Measurements from ENCODE around the gene AUTS2.

Gene AUTS2

GRCh38 chr7:70694434-70694970 lies 1096.2 kb downstream of the AUTS2 start:
- DNase-seq (ENCODE audit: low read depth in 2 of 2, low spot score in 1 of 2) = no peak

DNA sequence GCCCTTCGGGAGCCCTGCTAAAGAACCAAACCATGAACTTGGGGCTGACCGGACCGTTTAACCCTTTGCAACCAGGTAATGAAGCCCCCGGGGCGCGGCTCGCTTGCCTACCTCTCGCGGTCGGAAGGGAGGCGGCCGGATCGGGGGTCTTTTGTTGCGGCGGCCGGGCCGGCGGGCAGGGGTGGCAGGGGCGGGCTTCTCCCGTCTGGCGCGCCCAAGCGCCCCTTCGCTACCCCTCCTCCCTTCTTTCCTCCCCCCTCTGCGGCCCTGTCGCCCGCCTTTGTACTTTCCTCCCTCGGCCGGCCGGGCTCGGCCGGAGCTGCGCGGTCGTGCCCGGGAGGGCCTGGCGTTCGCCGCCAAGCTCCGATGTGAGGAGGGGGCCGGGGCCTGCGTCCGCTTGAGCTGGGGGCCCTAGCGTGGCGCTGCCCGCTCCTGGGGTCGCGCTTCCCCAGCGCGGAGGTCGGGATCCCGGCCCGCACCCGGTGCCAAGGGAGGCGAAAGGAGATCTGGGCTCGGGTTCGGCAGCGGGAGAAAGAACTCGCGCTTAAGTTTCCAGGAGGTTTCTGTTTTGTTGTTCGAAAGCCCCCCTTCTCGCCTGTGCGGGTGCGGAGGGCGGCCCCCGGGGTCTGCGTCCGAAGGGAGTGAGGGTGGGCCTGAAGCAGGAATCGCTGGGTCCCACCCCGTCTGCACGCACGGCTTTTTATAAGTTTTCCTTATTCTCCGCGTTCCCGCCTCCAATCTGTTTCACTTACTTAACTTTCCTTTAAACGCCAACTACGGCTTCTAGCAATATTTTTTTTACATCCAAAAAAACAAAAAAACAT lies 1096.9 kb downstream of the AUTS2 start:
- no peak for DNase-seq (ENCODE audit: low read depth in 2 of 2, low spot score in 1 of 2)

DNA sequence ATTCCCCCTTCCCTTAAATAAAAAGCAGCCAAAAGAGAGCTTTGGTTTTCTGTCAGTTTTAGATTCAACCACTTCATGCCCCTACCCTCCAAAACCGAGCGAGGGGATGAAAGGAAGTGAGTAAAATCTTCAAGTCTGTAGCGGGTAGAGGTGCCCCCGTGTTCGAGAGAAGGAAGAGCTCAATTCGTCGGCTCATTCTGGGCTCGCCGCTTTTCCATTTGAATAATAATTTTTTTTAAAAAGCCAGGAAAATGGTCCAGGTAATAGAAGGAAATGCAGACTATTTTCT lies 1097.5 kb downstream of the AUTS2 start:
- DNase-seq (ENCODE audit: low read depth in 2 of 2, low spot score in 1 of 2) = no peak

DNA sequence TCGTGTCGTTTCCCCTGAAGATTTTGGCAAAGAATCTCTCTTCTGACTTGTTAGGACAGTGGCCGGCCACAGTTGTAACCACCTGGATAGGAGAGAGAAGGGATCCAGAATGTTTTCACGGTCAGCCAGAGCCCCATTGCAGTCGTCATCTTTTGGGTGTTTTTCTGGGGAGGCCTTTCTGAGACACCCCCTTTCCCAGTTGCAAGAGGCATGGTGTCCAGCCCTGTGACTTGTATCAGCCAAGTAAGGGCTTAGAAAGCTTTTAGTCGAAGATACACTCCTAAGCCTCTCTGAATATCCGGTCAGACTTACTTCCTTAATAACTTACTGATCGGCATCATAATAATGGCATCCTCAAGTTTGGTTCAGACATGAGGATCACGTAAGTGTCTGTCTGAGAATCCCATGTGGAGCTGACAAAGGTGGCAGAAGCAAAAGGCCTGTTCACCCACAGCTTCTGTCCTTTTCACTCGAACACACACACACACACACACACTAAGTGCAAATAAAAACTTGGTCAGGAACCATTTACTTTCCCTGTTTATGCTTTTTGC lies 1098.0 kb downstream of the AUTS2 start:
- no peak for DNase-seq (ENCODE audit: low read depth in 2 of 2, low spot score in 1 of 2)

DNA sequence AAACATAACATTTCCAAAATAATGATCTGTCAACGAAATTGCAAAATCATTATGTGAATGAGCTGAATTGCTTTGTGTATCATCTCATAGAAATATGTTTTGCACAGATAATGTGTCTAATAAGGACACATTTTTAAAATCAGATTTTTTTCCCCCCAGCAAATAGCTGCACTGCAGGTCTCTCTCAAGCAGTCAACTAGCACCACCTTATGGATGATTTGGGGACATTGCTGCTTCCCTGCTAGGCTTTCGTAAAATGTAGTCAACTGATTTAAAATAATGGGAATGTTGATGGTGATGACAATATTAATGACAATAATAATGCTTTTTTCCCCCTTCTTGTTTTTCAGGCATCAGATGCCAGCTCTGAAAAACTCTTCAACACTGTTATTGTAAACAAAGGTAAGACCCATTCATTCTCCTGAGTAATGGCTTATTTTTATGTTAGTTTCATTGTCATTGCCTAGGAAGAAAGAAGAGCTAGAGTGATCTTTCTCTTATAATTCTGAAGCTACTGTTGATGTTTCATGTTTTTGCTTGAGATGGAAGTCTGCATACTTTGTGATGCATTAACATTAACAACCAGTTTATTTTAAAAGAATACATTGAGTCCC lies 1100.1 kb downstream of the AUTS2 start:
- DNase-seq (ENCODE audit: low read depth in 2 of 2, low spot score in 1 of 2) = no peak

DNA sequence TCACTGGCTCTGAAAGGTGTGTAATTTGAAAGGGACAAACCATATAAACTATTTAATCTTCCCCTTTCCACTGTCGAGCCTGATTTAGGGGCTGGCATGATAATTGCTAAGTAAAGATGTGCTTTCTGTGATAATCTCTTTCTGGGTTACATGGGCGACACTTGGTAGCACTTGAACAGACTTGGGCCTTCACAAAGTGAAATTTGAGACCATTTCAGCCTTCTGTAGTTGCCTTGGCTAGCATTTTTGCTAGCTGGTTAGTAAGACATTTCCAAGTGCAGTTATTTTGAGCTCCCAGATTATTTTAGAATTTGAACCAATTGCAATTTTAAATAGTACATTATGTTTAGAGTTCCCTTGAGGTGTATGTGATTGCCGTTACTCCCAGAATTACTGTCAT lies 1101.0 kb downstream of the AUTS2 start:
- DNase-seq (ENCODE audit: low read depth in 2 of 2, low spot score in 1 of 2) = no peak

GRCh38 chr7:70700055-70700940 lies 1102.0 kb downstream of the AUTS2 start:
- DNase-seq (ENCODE audit: low read depth in 2 of 2, low spot score in 1 of 2) = no peak

DNA sequence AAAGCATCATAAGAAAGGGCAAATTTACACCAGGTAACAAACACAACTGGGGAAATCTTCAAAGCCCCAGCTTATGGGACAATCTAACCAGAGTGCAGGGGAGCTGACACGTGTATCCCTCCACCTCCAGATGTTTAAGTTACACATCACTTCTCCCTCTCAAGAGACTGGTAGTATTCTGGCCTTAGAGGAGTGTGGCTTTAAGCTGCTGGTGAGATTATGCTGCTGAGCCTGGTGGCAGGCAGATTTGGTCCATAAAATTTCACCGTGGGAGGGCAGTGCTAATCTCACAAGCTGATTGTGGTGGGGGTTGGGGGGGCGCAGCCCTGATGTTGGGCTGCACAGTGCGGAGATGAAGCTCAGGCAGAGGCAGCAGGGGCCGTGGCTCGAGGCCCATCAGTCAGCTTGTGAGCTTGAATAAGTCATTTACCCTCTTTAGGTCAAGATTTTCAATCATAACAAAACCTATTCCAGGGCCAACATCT lies 1102.7 kb downstream of the AUTS2 start:
- DNase-seq (ENCODE audit: low read depth in 2 of 2, low spot score in 1 of 2) = no peak

GRCh38 chr7:70701477-70701876 lies 1103.2 kb downstream of the AUTS2 start:
- DNase-seq (ENCODE audit: low read depth in 2 of 2, low spot score in 1 of 2) = no peak

DNA sequence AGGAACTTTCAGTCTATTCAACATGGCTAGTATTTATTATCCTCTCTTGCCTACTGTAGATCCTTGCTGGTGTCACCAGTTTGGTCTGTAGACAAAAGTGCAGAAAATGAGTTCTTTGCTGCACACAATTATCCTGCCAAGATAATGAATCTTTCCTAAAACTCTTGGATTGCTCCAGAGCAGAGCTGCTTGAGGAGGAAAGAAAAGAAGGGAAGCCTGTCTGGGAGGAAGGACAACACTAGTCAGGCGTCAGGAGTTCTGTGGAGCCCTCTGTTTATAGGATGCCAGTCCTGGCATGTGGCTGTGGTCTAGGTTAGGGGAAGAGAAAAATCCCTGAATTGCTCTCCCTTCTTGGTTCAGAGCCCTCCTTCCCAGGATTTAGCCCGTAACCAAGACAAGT lies 1103.7 kb downstream of the AUTS2 start:
- no peak for DNase-seq (ENCODE audit: low read depth in 2 of 2, low spot score in 1 of 2)

GRCh38 chr7:70703785-70704184 lies 1105.5 kb downstream of the AUTS2 start:
- no peak for DNase-seq (ENCODE audit: low read depth in 2 of 2, low spot score in 1 of 2)

DNA sequence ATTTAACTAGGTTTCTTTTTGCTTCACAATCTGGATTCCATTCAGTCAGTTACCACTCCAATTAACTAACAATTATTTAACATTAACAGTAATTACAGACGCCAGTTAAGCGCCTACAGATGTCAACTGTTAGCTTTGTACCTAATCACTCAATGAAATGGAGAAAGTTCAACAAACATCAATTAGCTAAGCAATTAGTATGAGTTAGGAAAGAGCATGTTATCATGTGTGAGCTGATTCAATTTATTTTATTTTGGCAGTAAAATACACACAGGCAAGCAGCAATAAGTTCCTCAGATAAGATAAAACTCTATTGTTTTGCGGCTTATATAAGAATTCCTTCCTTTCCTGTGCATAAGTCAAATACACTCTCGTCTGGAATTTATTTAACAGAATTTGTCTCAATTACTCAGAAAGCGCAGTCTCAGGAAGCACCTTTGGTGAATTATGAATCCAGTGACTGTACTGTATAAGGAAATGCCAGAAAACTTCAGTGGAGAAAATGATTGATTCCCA lies 1106.6 kb downstream of the AUTS2 start:
- DNase-seq (ENCODE audit: low read depth in 2 of 2, low spot score in 1 of 2) = no peak

DNA sequence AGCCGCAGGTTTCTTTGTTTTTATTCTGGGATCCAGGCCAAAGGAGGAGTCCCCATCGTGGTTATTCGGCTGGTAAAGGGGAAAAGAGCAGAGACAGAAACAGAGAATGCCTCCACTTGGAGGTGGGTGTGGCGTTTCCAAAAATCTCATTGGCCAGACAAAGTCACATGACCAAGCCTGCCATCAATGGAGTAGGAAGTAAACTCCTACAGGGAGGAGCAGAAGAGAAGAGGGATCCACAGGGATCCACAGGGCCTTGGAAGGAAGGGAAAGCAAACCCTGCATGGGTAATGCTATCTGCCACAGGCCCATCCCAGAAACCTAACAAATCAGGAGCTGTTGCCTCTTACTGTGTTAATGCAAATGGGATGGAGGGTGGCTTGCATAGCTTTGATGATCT lies 1107.9 kb downstream of the AUTS2 start:
- DNase-seq (ENCODE audit: low read depth in 2 of 2, low spot score in 1 of 2) = no peak

DNA sequence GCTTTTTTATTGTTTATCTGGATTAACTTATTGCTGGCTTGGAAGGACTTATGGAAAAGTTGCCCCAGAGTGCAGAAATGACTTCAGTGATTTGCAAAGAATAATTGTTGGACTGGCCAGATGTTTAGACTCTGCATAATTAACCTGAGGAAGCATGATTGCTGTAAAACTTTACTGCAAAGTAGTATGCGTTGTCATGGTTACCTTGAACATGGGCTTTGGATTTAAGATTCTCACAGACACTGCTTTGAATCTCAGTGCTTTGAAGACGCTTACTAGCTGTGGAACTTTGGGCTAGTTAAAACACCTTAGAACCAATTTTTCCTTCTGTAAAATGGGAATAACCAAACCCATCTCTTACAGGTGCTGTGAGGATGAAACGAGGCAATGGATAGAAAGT lies 1108.4 kb downstream of the AUTS2 start:
- no peak for DNase-seq (ENCODE audit: low read depth in 2 of 2, low spot score in 1 of 2)

DNA sequence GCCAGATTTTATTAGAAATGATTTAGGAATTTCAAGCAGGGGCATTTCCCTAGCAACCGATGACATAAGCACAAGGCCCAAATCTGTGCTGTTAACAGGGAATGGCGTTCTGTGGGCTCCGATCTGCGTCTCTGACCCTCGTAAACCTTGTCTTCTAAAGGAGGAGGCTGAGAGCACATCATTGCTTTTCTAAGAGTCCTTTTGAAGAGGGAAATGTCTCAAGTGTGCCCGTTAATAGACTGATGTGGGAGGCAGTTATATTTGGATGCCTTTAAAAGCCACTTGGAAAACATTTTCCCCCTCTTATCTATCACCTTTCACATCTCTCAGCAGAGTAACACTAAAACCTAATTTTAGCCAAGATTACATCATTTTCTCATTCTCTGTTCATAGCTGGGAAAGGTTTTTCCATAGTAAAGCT lies 1109.6 kb downstream of the AUTS2 start:
- no peak for DNase-seq (ENCODE audit: low read depth in 2 of 2, low spot score in 1 of 2)

DNA sequence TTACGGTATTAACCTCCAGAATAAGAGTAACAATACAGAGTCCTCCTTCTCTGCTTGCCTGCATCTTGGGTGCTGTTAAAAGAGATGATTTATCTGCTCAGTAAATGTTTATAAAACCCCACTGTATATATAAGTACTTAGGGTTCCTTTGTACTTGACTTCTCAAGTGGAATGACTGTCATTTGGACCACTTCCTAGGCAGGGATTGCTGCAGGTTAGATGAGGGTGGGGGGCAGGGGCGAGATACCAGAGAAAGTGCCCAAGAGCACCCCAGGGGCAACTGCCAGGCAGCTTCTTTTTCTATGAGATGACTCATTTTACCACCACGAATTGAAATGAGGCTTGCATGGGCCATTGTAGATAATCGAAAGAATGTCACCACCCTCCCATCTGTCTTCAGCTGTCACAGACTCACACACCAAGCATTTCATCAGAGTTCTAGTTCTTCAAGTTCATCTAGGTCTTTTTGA lies 1111.8 kb downstream of the AUTS2 start:
- no peak for DNase-seq (ENCODE audit: low read depth in 2 of 2, low spot score in 1 of 2)

DNA sequence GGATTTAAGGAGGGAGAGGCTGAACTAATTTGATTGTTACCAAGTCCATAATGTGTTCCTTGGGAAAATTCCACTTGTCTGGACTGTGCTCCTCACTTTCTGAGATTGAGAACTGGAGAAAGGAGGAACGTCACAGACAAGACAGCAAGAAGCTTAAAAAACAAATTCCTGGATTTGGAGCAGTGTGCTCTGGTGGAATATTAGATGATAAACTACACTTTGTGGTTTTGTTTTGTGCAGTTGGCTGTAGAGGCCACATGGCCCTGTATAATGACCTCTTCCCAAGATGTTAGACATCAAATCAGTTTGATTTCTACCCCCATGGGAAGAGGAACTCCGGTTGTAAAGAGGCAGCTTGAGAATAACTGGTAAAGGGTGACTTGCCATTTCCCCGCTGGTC lies 1112.4 kb downstream of the AUTS2 start:
- no peak for DNase-seq (ENCODE audit: low read depth in 2 of 2, low spot score in 1 of 2)

GRCh38 chr7:70711452-70711851 lies 1113.2 kb downstream of the AUTS2 start:
- DNase-seq (ENCODE audit: low read depth in 2 of 2, low spot score in 1 of 2) = no peak

- no peak for DNase-seq (ENCODE audit: low read depth in 2 of 2, low spot score in 1 of 2)
Measured at GRCh38 chr7:70712942-70713341, 1114.7 kb downstream of the AUTS2 start.

- DNase-seq (ENCODE audit: low read depth in 2 of 2, low spot score in 1 of 2) = no peak
Measured at GRCh38 chr7:70714506-70715038, 1116.3 kb downstream of the AUTS2 start.
